SK-N-SH (cell line): ENCODE measurements around the gene LSM4. TPM values are rescaled to one million over a fixed set of nuclear protein-coding genes. Genes with fewer than 3 reads are reported as not detected.

Source experiments
- CTCF ChIA-PET: fragments of 300-600, 350-600 bp; formaldehyde crosslinking; extraction: SDS; loops from one replicate; lab custom pipeline; 2021; lab: Yijun Ruan, JAX
- POLR2A ChIA-PET: fragments of 350-600 bp; sonication (Branson Sonifier 250); formaldehyde crosslinking; extraction: SDS; loops from one replicate; lab custom pipeline; 2020; ENCODE audit warnings: antibody characterized with exemption, inconsistent platforms; lab: Yijun Ruan, JAX
- DNase-seq: peaks from one replicate; pipeline ENCODE4 v3.0.0; 2012
- H2AFZ ChIP-seq: fragments of 200-600 bp; sonication (generic); 2 replicates; pipeline ENCODE4 v1.8.1; 2016; ENCODE audit warnings: antibody characterized with exemption, mild to moderate bottlenecking, low read depth
- H3F3A ChIP-seq: fragments of 200-600 bp; sonication (generic); replicated peaks from 2 replicates; pipeline ENCODE3; 2016; ENCODE audit warnings: antibody characterized with exemption, mild to moderate bottlenecking; ENCODE audit not compliant: insufficient read depth
- H3K27ac ChIP-seq, 2 experiments: fragments of 200-500 bp in 1 of 2; fragments of 200-600 bp in 1 of 2; sonication (Bioruptor generic) in 1 of 2; sonication (generic), shearing (Covaris generic) in 1 of 2; 2 replicates each; pipeline versions ENCODE4 v1.5.1 to v1.6.1; 2014 to 2016; ENCODE audit warnings: low read depth in 2 of 2, inconsistent platforms in 1 of 2, low read length in 1 of 2, mild to moderate bottlenecking in 1 of 2, mixed read lengths in 1 of 2
- H3K27me3 ChIP-seq: fragments of 200-600 bp; sonication (generic), shearing (Covaris generic); 2 replicates; pipeline ENCODE4 v1.6.1; 2016; ENCODE audit warnings: mixed run types; ENCODE audit not compliant: insufficient read depth
- H3K36me3 ChIP-seq, 2 experiments: fragments of 200-500 bp in 1 of 2; fragments of 200-600 bp in 1 of 2; sonication (Bioruptor generic) in 1 of 2; sonication (generic) in 1 of 2; replicated peaks in 1 of 2; 2 replicates each; pipeline versions ENCODE3 to v1.5.1; 2014 to 2016; ENCODE audit warnings: low read length in 1 of 2, mild to moderate bottlenecking in 1 of 2; ENCODE audit not compliant: insufficient read depth in 2 of 2, control insufficient read depth in 1 of 2
- H3K4me1 ChIP-seq, 2 experiments: fragments of 200-500 bp in 1 of 2; fragments of 200-600 bp in 1 of 2; sonication (Bioruptor generic) in 1 of 2; sonication (generic), shearing (Covaris generic) in 1 of 2; 2 replicates each; pipeline versions ENCODE4 v1.5.1 to v1.6.1; 2014 to 2016; ENCODE audit warnings: low read depth in 1 of 2, low read length in 1 of 2, mixed run types in 1 of 2; ENCODE audit not compliant: insufficient read depth in 2 of 2, control insufficient read depth in 1 of 2
- H3K4me2 ChIP-seq: fragments of 200-600 bp; sonication (generic), shearing (Covaris generic); 2 replicates; pipeline ENCODE4 v1.6.1; 2017; ENCODE audit warnings: mixed run types
- H3K4me3 ChIP-seq, 2 experiments: fragments of 200-500 bp in 1 of 2; fragments of 200-600 bp in 1 of 2; sonication (Bioruptor generic) in 1 of 2; sonication (generic), shearing (Covaris generic) in 1 of 2; 2 replicates each; pipeline versions ENCODE4 v1.5.1 to v1.8.1; 2014 to 2016; ENCODE audit warnings: low read depth in 2 of 2, inconsistent platforms in 1 of 2, low read length in 1 of 2, mild to moderate bottlenecking in 1 of 2, mixed read lengths in 1 of 2, moderate library complexity in 1 of 2
- H3K79me2 ChIP-seq: fragments of 200-600 bp; sonication (generic); 2 replicates; pipeline ENCODE4 v1.8.1; 2017; ENCODE audit warnings: mild to moderate bottlenecking; ENCODE audit not compliant: insufficient read depth
- H3K9ac ChIP-seq: fragments of 200-600 bp; sonication (generic); 2 replicates; pipeline ENCODE4 v1.6.1; 2017; ENCODE audit warnings: mixed run types
- H3K9me2 ChIP-seq: fragments of 200-600 bp; sonication (generic); 2 replicates; pipeline ENCODE4 v1.6.1; 2017; ENCODE audit warnings: mixed run types
- H3K9me3 ChIP-seq: fragments of 200-600 bp; sonication (generic); 2 replicates; pipeline ENCODE4 v1.6.1; 2017; ENCODE audit warnings: mixed run types, mild to moderate bottlenecking, moderate library complexity
- H4K20me1 ChIP-seq: fragments of 200-600 bp; sonication (generic); 2 replicates; pipeline ENCODE4 v1.6.1; 2017; ENCODE audit warnings: mild to moderate bottlenecking, mixed run types; ENCODE audit not compliant: insufficient read depth
- CHD2 ChIP-seq: fragments of 150-350 bp; IDR thresholded peaks from 2 replicates; pipeline ENCODE4 v1.6.1; 2018; ENCODE audit warnings: low read length; ENCODE audit not compliant: partially characterized antibody
- EZH2phosphoT487 ChIP-seq: fragments of 200-600 bp; sonication (generic); IDR thresholded peaks from 2 replicates; pipeline ENCODE4 v1.6.1; 2017; ENCODE audit warnings: low read depth, mixed run types, mild to moderate bottlenecking, antibody characterized with exemption, moderate library complexity, borderline replicate concordance
- FOXJ3 ChIP-seq: sonication (generic); formaldehyde crosslinking; IDR thresholded peaks from 2 replicates; pipeline ENCODE4 v1.5.1; 2020; ENCODE audit warnings: mild to moderate bottlenecking, missing genetic modification reagents
- JUND ChIP-seq: IDR thresholded peaks from 2 replicates; pipeline ENCODE4 v1.4.0; 2012
- RFX5 ChIP-seq: IDR thresholded peaks from 2 replicates; pipeline ENCODE4 v1.6.1; 2012; ENCODE audit warnings: mild to moderate bottlenecking, improper control_type of control experiment, low read length
- WGBS: methylation state at CpG from one replicate; pipeline ENCODE4 v1.1.6; 2017; ENCODE audit warnings: low lambda C conversion rate; 5-methylcytosine and 5-hydroxymethylcytosine counted together
- polyA plus RNA-seq, 3 experiments: library from polyadenylated mRNA; depleted of rRNA; stranded (reverse); fragments of >200 nt; gene quantifications; 2 replicates each; pipeline ENCODE4 v1.2.3, GENCODE V29; 2012
- TF ChIP-seq, protein P1 (sequence below): IDR thresholded peaks from 2 replicates; pipeline ENCODE4; 2012
- TF ChIP-seq, protein P2 (sequence below): IDR thresholded peaks from 2 replicates; pipeline ENCODE4 v1.6.1; 2012; ENCODE audit warnings: mild to moderate bottlenecking, low read depth, low read length, moderate library complexity
- TF ChIP-seq, protein P3 (sequence below): fragments of 150-350 bp; IDR thresholded peaks from 2 replicates; pipeline ENCODE4 v1.6.1; 2016; ENCODE audit warnings: mild to moderate bottlenecking, low read depth, low read length
- TF ChIP-seq, protein P4 (sequence below): IDR thresholded peaks from 2 replicates; pipeline ENCODE4 v1.4.0; 2012; ENCODE audit warnings: low read depth, borderline replicate concordance
- TF ChIP-seq, protein P5 (sequence below): fragments of 200-600 bp; sonication (generic); IDR thresholded peaks from 2 replicates; pipeline ENCODE4 v1.6.1; 2017; ENCODE audit warnings: antibody characterized with exemption, mild to moderate bottlenecking, moderate library complexity

The LSM4 gene
- polyA plus RNA-seq, 1 of the 3 experiments (the other 2 are of a cell fraction) = 277 TPM

DNA sequence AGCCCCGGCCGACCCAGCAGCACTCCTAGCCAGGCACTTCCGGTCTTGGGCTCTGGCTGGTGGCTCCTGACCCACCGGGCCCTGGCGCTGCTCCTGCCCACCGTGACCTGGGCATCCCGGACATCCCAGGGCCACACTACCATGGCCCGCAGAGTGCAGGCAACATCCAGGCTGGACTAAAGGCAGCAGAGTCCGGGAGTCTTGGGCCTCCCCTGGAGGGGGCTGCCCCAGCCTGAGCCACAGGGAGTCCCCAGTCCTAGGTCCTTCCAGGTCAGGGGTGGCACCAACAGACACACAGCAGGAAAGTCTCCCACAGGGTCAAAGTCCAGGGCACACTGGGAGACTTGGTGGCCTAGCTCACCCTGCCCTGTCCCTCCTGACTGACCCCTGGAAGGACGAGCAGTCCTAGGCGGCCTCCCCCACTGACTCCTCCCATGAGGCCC, 10.8 kb downstream of the LSM4 start:
- no peak overlapping the region for H2AFZ ChIP-seq
- no peak for DNase-seq
- no peaks in the 10 kb centered on the region for H3K4me1 ChIP-seq
- H3K27ac ChIP-seq = no peak overlapping the region
- H4K20me1 ChIP-seq = no peaks in the 10 kb centered on the region
- H3F3A ChIP-seq = peaks cover 6% of the 10 kb centered on the region
- no peak overlapping the region for H3K4me2 ChIP-seq
- peaks cover 10 to 41% of the 10 kb centered on the region in 2 experiments for H3K36me3 ChIP-seq
- POLR2A ChIA-PET = no interaction called here
- TF ChIP-seq, protein P1, sequence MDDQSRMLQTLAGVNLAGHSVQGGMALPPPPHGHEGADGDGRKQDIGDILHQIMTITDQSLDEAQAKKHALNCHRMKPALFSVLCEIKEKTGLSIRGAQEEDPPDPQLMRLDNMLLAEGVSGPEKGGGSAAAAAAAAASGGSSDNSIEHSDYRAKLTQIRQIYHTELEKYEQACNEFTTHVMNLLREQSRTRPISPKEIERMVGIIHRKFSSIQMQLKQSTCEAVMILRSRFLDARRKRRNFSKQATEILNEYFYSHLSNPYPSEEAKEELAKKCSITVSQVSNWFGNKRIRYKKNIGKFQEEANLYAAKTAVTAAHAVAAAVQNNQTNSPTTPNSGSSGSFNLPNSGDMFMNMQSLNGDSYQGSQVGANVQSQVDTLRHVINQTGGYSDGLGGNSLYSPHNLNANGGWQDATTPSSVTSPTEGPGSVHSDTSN = no peak
- no peak for TF ChIP-seq FOXJ3 (CRISPR knock-in tag)
- TF ChIP-seq, protein P2, sequence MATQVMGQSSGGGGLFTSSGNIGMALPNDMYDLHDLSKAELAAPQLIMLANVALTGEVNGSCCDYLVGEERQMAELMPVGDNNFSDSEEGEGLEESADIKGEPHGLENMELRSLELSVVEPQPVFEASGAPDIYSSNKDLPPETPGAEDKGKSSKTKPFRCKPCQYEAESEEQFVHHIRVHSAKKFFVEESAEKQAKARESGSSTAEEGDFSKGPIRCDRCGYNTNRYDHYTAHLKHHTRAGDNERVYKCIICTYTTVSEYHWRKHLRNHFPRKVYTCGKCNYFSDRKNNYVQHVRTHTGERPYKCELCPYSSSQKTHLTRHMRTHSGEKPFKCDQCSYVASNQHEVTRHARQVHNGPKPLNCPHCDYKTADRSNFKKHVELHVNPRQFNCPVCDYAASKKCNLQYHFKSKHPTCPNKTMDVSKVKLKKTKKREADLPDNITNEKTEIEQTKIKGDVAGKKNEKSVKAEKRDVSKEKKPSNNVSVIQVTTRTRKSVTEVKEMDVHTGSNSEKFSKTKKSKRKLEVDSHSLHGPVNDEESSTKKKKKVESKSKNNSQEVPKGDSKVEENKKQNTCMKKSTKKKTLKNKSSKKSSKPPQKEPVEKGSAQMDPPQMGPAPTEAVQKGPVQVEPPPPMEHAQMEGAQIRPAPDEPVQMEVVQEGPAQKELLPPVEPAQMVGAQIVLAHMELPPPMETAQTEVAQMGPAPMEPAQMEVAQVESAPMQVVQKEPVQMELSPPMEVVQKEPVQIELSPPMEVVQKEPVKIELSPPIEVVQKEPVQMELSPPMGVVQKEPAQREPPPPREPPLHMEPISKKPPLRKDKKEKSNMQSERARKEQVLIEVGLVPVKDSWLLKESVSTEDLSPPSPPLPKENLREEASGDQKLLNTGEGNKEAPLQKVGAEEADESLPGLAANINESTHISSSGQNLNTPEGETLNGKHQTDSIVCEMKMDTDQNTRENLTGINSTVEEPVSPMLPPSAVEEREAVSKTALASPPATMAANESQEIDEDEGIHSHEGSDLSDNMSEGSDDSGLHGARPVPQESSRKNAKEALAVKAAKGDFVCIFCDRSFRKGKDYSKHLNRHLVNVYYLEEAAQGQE = no peak
- no peak for TF ChIP-seq CHD2
- TF ChIP-seq, protein P3, sequence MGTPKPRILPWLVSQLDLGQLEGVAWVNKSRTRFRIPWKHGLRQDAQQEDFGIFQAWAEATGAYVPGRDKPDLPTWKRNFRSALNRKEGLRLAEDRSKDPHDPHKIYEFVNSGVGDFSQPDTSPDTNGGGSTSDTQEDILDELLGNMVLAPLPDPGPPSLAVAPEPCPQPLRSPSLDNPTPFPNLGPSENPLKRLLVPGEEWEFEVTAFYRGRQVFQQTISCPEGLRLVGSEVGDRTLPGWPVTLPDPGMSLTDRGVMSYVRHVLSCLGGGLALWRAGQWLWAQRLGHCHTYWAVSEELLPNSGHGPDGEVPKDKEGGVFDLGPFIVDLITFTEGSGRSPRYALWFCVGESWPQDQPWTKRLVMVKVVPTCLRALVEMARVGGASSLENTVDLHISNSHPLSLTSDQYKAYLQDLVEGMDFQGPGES = no peak
- no peak for TF ChIP-seq JUND
- TF ChIP-seq, protein P4, sequence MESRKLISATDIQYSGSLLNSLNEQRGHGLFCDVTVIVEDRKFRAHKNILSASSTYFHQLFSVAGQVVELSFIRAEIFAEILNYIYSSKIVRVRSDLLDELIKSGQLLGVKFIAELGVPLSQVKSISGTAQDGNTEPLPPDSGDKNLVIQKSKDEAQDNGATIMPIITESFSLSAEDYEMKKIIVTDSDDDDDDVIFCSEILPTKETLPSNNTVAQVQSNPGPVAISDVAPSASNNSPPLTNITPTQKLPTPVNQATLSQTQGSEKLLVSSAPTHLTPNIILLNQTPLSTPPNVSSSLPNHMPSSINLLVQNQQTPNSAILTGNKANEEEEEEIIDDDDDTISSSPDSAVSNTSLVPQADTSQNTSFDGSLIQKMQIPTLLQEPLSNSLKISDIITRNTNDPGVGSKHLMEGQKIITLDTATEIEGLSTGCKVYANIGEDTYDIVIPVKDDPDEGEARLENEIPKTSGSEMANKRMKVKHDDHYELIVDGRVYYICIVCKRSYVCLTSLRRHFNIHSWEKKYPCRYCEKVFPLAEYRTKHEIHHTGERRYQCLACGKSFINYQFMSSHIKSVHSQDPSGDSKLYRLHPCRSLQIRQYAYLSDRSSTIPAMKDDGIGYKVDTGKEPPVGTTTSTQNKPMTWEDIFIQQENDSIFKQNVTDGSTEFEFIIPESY = no peak
- TF ChIP-seq, protein P5, sequence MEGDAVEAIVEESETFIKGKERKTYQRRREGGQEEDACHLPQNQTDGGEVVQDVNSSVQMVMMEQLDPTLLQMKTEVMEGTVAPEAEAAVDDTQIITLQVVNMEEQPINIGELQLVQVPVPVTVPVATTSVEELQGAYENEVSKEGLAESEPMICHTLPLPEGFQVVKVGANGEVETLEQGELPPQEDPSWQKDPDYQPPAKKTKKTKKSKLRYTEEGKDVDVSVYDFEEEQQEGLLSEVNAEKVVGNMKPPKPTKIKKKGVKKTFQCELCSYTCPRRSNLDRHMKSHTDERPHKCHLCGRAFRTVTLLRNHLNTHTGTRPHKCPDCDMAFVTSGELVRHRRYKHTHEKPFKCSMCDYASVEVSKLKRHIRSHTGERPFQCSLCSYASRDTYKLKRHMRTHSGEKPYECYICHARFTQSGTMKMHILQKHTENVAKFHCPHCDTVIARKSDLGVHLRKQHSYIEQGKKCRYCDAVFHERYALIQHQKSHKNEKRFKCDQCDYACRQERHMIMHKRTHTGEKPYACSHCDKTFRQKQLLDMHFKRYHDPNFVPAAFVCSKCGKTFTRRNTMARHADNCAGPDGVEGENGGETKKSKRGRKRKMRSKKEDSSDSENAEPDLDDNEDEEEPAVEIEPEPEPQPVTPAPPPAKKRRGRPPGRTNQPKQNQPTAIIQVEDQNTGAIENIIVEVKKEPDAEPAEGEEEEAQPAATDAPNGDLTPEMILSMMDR = no peak
- no peak for TF ChIP-seq RFX5
- TF ChIP-seq EZH2phosphoT487 = no peak
- H3K27me3 ChIP-seq = no peaks in the 10 kb centered on the region
- 94% methylated on average over 8 of the region's 11 CpGs for WGBS
- no peaks in the 10 kb centered on the region for H3K9me3 ChIP-seq
- no peak overlapping the region for H3K9ac ChIP-seq
- H3K79me2 ChIP-seq = no peaks in the 10 kb centered on the region; the same call in 1 of the 2 replicates
- CTCF ChIA-PET = interaction anchor here (1.5 to 9.7 kb wide), 2 partner anchors 10 to 32 kb away, joined by 6 to 103 read pairs; partner anchors contain the start of genes JUND and LSM4
- H3K4me3 ChIP-seq = no peak overlapping the region
- no peaks in the 10 kb centered on the region for H3K9me2 ChIP-seq
